Neutrophil (primary cell): ENCODE data around the gene FETUB.

ENCODE experiments used
- H3K27ac ChIP-seq: fragments of 200-600 bp; sonication (generic); 2 replicates; pipeline ENCODE4 v1.5.1; 2016; ENCODE audit warnings: mild to moderate bottlenecking, moderate library complexity
- H3K27me3 ChIP-seq: fragments of 200-600 bp; sonication (generic); 2 replicates; pipeline ENCODE4 v1.6.0; 2016; ENCODE audit warnings: mild to moderate bottlenecking
- H3K36me3 ChIP-seq: fragments of 200-600 bp; sonication (generic); 2 replicates; pipeline ENCODE4 v1.5.1; 2017
- H3K4me1 ChIP-seq, 2 experiments: fragments of 200-600 bp in 1 of 2; sonication (generic) in 1 of 2; 1 replicate in 1 of 2; 2 replicates in 1 of 2; pipeline versions ENCODE4 v1.5.1 to v1.6.1; 2013 to 2016; ENCODE audit warnings: low read depth in 1 of 2, low read length in 1 of 2, mild to moderate bottlenecking in 1 of 2, moderate library complexity in 1 of 2; ENCODE audit not compliant: control insufficient read depth in 1 of 2, insufficient read depth in 1 of 2
- H3K4me3 ChIP-seq, 2 experiments: fragments of 200-600 bp in 1 of 2; sonication (generic) in 1 of 2; 1 replicate in 1 of 2; 2 replicates in 1 of 2; pipeline ENCODE4 v1.5.1; 2013 to 2016; ENCODE audit warnings: low read depth in 1 of 2, low read length in 1 of 2, mild to moderate bottlenecking in 1 of 2, moderate library complexity in 1 of 2
- H3K9me3 ChIP-seq: fragments of 200-600 bp; sonication (generic); 2 replicates; pipeline ENCODE4 v1.5.1; 2016
- CTCF ChIP-seq: fragments of 200-600 bp; sonication (generic); IDR thresholded peaks from 2 replicates; pipeline ENCODE4 v1.5.1; 2016; ENCODE audit warnings: antibody characterized with exemption

FETUB gene

GRCh38 chr3:186671051-186671450, 30.9 kb downstream of the FETUB start:
- Histone ChIP-seq H3K36me3 (no peaks in the 10 kb centered on the region), H3K27ac (no peak overlapping the region), H3K4me1 (no peaks in the 10 kb centered on the region), H3K9me3 (no peaks in the 10 kb centered on the region), H3K27me3 (peaks cover 43% of the 10 kb centered on the region), H3K4me3 (no peak overlapping the region)
- TF ChIP-seq CTCF = no peak

- Histone ChIP-seq H3K36me3 (no peaks in the 10 kb centered on the region), H3K4me1 (no peaks in the 10 kb centered on the region), H3K27me3 (peaks cover 54% of the 10 kb centered on the region), H3K27ac (no peak overlapping the region), H3K4me3 (no peak overlapping the region), H3K9me3 (no peaks in the 10 kb centered on the region)
- no peak for TF ChIP-seq CTCF
Observed at GRCh38 chr3:186678604-186679003, 38.4 kb downstream of the FETUB start.

DNA sequence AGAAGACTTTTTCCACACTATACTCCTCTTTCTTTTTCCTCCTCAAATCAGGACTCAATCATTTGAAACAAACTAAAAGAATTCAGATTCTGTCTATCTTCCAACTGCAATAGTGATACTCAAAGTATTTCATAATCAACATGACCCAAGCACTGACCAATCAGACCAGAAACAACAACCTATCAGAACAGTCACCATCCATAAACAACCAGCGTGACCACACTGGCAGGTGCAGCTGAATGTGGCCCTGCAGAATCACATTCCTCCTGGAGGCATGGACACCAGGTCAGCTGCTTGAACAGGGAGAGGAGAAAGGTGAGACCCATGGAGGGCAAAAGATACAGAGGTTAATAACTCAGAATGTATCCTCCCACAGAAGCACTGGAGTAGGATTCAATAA, 39.0 kb downstream of the FETUB start:
- H3K4me3 ChIP-seq = no peak overlapping the region
- no peaks in the 10 kb centered on the region for H3K4me1 ChIP-seq
- H3K9me3 ChIP-seq = no peaks in the 10 kb centered on the region
- H3K36me3 ChIP-seq = no peaks in the 10 kb centered on the region
- H3K27ac ChIP-seq = no peak overlapping the region
- peaks cover 48% of the 10 kb centered on the region for H3K27me3 ChIP-seq
- TF ChIP-seq CTCF = no peak

DNA sequence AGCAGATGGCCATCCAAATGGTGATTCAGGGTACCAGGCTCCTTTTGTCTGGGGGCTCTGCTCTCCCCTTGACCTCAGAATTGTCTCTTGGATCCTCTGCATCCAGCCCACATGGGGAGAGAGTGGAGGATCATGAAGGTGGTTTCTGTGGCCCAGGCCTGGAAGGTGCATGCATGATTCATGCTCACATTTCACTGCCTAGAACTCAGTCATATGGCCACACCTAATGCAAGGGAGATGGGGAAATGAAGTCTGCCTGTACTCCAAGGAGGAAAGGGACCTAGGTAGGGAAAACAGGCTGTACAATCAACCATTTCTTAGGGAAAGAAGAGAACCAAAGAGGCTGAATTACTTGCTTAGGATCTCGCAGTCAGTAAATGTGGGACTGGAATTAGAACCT, 40.7 kb downstream of the FETUB start:
- no peak overlapping the region for H3K4me3 ChIP-seq
- no peaks in the 10 kb centered on the region for H3K4me1 ChIP-seq
- H3K27me3 ChIP-seq = peaks cover 35% of the 10 kb centered on the region
- no peak overlapping the region for H3K27ac ChIP-seq
- no peak for TF ChIP-seq CTCF
- H3K36me3 ChIP-seq = no peaks in the 10 kb centered on the region
- no peaks in the 10 kb centered on the region for H3K9me3 ChIP-seq

- Histone ChIP-seq H3K4me1 (no peaks in the 10 kb centered on the region), H3K4me3 (no peak overlapping the region)
Observed at GRCh38 chr3:186682812-186683211, 42.6 kb downstream of the FETUB start.

More at GRCh38 chr3:186682812-186683211, 42.6 kb downstream of the FETUB start:
- Histone ChIP-seq H3K27ac (no peak overlapping the region), H3K9me3 (no peaks in the 10 kb centered on the region), H3K36me3 (no peaks in the 10 kb centered on the region), H3K27me3 (peaks cover 40% of the 10 kb centered on the region)
- no peak for TF ChIP-seq CTCF
